SHP77 (cell line): ENCODE results near the gene WNT4.

Source experiments
- DNase-seq, 2 experiments: peaks; one replicate each; lab custom pipeline; 2025; lab: John Stamatoyannopoulos, UW

Gene WNT4

DNA sequence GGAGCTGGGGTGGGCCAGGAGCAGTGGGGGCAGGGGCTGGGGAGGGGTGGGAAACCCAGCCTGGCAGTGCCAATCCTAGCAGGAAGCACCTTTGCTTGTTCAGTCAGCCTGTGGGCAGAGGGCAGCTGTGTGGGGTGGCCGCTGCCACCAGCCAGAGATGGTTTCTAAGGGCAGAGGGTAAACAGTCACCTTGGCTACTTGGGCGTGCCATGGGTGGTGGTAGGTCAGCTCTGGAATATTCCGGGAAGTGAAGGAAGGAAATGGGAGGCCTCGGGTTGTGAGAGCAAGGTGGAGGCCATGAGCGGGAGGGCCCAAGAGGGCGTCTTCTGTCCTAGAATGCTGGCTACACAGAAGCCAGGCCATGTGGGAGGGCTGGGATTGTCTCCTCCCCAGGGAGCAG lies 20.7 kb upstream of the WNT4 start:
- DNase-seq: no peak

DNA sequence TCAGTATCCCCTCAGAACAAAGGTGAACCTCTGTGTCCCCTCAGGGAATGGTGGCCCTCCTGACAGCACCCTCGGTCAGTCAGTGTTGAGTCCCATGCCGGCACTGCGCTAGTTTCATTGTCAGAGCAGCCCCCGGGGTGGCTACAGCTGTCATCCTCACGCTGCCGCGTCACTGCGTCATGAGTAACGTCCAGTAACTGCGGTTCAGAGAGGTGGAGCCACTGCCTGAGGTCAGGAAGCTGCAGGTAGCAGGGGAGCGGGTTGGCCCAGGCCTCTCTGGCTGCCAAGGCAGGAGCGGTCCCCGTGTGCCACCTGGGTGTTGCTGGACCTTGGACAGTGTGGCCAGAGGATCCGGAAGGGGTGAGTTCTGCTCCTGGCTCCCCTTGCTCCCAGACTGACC lies 20.2 kb upstream of the WNT4 start:
- DNase-seq: peak; percentile 55 to 86

DNA sequence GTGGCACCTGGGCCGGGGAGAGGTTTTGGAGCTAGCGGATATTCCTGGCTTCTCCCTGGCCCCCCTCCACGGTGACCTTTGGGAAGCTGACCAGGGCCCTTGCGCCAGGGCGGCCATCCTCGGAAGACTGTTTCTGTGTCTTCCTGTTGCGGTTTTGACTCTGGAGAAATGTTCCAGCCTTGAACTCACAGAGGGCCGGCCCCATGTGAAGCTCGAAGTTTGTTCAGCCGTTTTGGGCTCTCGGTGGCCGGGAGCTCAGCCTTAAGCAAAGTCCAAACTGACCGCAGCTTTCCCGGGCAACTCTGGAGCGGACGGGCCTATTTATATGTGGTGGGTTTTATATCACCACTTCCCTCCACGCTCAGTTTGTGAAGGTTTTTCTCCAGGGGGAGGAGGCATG lies 17.0 kb upstream of the WNT4 start:
- DNase-seq: no peak

DNA sequence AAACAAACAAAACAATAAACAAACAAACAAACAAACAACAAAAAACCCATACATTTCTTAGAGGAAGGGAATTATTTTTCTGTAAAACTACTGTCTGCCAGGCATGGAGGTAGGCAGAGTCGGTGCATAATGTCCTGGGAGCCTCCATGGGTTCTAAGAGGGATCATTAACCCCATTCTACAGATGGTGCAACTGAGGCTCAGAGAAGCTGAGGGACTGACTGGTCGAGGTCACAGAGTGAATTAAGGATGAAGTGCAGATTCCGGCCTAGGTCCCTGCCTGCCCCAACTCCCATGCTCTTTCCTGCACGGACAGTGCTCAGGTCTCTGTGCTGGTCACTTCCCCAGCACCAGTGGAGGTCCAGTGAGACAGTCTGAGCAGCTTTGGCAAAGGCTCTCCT lies 15.8 kb upstream of the WNT4 start:
- no peak for DNase-seq

DNA sequence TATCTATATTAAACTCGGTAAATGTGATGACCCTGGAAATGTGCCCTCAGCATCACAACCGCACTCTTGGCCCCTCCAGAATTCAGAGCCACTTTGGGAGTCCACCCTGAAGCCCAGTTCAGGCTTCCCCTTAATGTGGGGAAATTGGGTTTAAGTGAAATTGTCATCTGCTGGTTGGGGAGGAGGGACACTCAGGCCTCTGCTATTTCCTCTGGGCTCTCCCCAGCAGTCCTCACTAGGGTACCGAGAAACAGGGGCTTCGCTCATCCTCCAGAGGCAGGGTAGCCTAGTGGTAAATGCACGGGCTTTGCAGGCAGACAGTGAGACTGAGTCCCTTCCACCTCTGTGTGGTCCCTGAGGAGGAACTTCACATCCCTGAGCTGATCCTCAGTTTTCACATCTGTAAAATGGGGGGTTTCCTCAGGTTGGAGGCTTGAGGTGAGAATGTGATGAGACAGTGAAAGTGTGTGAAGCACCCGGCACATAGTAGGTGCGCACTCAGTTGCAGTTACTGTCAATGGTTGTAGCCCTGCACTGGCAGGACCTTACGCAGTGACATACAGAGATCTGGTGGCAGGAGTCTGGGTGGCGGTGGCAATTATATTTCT lies 14.6 kb upstream of the WNT4 start:
- DNase-seq: no peak

DNA sequence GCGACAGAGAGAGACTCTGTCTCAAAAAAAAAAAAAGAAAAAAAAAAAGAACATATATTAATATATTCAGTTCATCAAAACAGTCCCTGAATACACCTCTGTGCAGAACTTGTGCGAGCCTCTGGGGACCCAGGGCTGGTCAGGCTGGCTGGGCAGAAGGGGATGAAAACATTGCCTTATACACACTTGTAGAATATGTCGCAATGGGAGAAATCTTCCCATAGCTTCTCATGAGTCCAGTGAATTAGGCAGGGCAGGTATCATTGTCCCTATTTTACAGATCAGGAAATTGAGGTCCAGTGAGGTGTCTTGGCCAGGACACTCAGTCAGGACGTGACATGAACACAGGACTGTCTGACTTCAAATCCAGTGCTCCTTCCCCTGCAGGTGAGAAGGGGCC lies 12.6 kb upstream of the WNT4 start:
- no peak for DNase-seq

DNA sequence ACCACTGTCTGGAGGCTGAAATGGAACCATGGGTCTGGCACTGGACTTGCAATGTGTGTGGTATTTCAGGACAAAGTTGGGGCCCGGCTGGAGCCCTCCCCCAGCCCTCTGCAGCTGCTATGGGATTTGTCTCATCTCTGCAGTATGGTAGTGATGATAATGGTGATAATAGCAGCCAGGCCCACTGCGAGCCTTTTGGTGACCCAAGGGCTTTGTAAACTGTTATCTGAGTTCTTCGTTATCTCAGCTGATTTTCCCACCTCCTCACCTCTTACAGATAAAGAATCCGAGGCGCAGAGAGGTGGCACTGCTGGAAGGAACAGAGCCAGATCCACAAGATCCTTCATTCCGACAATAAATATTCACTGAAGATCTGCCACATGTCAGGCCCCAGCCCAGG lies 11.7 kb upstream of the WNT4 start:
- DNase-seq: no peak

DNA sequence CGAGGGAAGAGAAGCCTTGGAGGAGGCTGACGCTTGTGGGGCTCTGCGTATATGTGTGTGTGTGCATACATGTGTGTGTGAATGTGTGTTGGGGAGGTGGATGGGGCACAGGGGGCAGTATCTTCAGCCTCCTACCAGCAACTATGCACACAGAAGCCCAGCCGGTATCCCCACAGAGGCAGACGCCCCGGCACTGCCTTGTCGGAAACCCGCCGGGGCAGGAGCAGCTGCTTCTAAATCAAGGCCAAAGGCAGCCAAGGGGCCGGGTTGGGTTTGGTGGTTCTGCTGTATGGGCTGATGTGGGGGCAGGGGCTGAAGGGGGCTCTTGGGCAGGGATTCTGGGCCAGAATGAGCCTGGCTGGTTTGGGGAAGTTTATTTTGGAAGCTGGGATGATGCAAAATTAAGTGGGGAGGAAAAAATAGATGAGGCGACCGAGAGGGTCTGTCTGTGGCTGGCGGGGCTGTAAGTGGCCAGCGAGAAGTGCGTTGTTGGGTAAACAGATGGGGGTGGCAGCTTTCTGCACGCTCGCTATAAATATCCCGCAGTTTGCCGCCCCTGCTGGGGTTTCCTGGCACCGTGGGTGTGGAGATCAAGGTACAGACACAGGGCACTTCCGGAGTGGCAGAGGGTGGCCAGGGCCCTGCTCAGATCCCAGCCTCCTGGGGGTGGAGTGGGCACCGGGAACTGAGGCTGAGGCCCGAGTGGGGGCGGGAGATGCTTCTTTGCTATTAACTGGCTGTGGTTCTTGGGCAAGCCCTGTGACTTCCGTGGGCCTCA lies 11.0 kb upstream of the WNT4 start:
- peak in 1 of 2 experiments; percentile 49 for DNase-seq

DNA sequence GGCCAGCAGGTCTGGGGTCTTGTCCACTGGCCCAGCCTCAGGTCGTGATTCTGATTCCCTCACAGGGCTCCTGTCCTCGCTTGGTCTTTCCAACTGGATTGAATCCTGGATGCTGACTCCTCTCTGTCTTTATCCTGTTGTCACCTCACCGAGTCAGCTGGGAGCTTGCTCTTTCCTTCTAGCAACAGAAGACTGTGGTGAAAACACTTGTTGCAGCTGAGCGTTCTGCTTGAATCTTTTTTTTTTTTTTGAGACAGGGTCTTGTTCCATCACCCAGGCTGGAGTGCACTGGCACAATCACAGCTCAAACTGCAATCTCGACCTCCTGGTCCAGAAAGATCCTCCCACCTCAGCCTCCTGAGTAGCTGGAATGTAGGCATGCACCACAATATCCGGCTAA lies 8.0 kb upstream of the WNT4 start:
- DNase-seq: no peak

DNA sequence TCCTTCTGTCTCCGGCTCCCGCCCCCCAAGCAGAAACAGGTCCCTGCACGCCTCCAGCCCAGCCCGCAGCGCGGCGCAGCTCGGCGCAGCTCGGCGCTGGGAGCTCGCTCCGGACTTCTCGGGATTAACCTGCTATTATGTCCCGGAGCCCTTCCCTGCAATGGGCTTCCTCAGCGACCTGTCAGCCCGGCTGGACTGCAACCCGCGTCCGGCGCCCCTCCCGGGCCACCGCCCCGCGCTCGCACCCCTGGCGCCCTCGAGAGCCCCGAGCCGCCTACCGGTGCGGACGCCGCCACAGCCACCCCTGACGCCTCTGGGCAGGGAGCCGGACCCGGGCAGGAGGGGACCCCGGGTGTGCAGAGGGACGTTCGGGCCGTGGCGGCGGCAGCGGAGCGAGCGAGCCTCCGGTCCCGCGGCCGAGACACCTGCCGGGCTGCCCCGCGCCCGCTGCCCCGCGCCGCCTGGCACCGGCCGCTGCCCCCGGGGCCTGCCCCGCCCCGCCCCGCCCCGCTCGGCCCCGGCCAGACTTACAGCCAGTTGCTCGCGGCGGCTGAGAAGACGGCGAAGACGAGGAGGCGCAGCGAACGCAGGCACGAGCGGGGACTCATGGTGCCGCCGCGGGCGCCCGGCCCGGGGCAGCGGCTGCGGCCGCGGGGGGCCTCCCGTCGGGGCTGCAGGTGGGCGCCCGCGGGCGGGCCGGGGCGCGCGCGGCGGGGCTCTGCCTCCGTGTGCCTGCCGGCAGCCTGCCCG lies 407 bp downstream of the WNT4 start:
- no peak for DNase-seq

DNA sequence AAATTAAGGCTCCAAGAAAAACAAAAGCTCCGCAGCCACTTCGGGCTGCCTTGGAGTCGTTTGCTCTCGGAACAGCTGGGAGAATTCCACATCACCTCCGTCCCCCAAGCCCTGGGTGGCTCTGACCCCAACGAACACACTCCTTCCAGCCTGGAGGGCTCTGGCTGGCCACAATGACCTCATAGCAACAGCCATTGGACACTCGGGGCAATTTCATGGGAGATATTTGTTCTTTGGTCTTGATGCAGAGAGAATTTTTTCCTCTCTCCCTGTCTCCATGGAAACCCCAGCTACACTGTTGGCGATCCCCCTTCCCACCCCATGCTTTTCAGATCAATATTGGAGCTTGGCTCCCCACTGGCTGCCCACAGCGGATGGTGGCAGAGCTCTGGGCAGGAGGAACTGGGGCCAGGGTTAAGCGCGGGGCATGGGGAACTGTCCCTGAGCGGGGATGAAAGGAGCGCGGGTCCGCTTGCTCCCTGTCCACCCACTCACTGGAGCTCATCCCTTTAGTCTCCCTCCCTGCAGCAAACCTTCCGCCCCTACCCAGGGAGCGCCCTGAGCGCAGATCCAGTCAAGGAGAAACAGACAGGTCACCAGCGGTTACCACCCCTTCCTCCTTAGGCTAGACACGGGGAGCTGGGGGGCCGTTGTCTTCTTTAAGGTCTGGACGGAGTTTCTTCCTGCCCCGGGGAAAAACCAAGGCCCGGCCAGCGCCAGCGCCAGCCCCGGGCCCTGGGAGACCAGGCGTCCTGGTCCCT lies 1.2 kb downstream of the WNT4 start:
- DNase-seq: no peak

DNA sequence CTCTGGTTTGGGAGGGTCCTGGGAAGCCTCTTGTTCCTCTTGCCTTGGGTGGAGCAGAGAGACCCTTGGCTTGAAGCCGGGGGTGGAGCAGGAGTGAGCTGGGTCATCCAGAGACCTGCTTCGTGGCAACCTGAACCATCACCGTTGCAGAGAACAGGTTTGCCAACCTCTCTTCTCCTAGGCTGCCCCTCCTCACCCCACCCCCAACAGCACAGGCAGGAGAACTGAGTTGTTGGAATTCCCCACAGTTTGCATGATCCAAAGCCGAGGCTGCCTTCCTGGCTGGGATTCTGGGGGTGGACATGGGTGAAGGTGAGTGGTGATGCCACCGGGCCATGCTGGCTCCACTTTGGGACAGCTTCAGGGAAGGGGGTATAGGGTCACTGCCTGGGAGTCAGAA lies 2.2 kb downstream of the WNT4 start:
- no peak for DNase-seq

DNA sequence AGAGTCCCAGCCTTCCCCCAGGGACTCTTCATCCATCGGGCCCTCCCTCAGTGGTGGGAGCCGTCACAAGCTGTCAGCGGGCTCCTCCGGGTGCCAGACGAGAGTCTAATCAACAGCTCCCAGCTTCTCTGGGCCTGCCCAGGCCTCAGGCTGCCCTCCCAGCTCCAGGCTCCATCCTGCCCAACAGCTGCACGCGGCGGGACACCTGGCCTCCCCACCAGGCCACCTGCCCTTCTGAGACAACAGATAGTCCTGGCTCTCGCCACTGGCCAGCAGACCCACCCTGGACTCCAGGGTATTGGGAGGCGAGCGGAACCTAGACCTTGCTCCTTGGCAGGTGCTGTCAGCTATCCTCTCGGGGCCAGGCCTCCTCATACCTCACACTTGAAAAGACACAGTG lies 3.1 kb downstream of the WNT4 start:
- DNase-seq: peak; percentile 80 to 82

DNA sequence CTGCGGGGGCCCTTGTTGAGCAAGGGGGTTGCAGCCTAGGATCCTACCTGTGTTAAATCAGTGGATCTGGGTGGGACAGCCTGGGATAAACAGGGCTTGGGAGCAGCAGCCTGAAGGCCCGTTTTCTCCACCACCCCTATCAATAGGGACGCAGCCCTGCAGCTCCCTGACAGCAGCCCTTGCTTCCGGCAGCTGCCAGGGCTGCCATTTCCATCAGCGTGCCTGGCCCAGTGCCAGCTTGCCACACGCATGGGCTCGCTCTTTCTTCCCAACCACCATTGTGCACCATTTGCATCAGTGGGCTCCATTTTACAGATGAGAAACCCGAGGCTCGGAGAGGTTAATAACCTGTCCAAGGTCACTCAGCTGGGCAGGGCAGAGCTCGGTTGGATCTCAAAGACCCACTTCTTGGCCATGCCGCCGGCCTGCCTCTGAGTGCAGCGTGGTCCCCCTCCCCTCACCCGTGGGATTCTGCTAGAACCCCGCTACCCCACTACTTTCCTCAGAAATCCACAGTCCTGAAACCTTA lies 3.8 kb downstream of the WNT4 start:
- peak; percentile 62 to 72 for DNase-seq

DNA sequence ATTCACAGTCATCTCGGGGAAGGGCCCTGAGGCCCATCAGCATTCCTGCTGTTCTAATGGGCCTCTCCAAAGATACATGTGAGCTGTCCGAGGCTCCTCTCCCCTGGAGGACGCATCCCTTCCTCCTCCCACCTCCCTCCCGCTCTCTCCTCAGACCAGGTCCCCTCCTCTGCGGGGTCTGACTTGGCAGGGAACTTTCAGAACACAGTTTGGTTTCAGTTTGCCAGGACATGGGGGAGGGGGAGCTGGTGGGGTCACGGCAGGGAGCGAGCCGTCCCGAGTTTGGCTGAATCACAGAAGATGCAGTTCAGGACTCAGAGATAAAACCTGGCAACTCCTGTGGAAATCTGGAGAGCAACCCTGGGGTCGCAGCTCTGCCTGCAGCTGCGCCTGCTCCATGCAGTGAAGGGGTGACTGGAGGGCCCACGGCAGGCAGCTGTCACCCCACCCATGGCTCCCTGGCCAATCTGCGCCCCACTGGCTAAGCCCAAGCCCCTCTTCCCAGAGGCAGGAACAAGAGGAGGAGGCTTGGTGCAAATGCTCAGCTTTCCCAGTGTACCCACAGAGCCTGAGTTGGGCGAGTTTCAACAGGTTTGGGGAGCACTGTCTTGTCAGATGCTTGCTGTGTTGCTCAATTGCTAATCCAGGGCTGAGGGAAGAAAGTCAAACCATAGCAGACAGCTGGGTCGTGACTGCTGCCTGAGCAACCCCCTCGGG lies 5.7 kb downstream of the WNT4 start:
- no peak for DNase-seq

DNA sequence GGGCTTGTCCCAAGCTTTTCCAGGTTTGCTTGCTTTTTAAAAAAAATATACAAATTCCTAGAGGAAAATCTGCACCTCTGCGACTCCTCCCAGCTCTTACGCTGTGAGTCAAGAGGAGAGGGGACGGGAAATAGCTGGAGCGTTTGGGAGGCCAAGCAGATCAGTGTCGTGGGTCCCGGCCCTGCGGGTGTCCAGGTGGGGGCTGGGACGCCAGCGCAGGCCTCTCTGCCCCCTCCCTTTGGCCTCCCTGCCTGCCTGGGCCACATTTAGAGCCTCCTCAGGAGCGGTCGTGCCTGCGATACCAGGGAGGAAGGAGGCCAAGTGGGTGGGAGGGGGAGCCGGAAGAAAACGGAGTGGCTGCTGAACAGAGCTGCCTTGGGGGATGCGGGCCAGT lies 9.0 kb downstream of the WNT4 start:
- no peak for DNase-seq

DNA sequence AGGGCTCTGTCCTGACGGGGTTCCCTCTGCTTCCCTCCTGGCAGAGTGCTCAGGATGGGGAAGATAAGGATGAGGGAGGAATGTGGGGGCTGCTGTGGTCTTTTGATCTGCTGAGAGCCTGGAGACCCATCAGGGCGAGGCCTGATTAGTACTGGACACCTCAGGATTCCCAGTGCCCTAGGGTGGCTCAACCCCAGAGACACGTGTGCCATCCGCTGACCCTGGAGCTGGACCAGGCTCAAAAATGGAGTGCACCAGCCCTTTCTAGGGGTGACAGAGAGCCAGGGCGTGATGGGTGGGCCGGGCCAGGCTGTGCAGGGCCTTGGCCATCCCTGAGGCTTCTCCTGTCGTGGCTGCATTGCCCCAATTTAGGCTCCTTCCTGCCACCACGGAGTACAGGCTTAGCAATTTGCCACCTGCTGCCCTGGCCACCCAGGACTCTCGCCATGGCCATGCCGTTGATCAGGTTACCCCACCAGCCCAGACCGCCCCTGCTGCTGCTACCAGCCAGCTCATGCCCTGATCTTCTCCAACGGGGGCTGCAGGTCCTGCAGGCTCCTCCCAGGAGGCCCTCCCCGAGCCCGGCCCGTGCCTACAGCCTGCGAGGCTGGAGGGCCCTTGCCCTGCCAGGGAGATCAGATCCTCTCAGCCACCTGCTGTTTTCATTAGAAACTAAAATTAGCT lies 9.5 kb downstream of the WNT4 start:
- peak in 1 of 2 experiments; percentile 53 for DNase-seq

DNA sequence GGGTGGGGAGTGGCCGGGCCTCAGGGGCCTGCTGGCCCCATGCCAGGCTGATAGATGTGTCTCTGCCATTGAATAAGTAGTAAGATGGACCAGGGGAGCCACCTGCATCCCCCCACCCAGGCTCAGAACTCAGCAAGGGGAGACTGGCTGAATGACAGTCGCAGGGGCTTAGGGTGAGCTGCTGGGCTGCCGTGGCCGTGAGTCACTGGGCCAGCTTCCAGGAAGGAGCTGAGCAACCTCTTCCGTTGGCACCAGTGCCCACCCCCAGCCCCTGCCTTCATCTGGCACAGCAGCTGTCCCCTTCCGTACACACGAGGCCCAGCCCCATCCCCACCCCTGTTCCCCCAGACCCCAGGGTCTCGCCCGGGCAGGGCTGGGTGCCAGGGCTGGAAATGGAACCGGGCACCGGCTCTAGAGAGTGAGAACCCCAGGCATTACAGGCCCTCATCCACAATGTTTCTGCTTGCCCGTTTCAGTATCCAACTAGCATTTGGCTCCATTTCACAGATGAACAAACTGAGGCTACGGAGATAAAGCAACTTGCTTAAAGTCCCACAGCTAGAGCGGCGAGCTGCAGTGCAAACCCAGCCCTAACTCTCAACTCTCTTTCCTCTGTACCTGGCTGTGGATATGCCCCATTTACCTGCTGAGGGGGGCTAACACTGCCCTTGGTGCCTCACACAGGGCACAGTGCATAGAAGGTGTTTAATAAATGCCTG lies 10.2 kb downstream of the WNT4 start:
- DNase-seq: peak in 1 of 2 experiments; percentile 21

DNA sequence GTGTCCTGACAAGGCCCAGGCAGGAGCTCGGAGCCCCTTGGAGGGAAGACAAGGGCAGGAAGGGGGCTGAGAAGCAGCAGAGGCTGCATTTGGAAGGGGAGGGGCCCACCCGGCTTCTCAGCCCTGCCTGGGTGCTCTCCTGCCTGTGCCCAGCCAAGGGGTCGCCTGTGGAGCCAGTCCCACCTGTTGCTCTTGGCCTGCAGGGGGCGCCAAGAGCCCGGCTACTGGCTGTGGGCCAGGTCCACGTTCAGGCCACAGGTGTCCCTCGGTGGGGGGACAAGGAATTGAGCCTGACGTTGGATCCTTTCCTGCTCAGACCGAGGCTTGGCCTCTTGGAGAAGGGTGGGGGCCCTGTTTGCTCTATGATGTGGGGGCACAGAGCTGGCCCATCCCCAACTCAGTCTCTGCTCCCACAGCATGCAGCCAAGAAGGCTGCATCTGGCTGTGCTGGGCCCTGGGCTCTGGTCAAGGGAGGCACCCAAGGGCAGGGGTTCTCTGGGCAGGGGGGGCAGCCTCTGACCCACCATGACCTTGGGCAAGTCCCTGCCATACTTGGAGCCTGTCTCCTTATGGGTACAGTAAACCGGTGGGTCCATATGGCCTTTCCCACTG lies 10.9 kb downstream of the WNT4 start:
- DNase-seq: peak; percentile 15 to 46

DNA sequence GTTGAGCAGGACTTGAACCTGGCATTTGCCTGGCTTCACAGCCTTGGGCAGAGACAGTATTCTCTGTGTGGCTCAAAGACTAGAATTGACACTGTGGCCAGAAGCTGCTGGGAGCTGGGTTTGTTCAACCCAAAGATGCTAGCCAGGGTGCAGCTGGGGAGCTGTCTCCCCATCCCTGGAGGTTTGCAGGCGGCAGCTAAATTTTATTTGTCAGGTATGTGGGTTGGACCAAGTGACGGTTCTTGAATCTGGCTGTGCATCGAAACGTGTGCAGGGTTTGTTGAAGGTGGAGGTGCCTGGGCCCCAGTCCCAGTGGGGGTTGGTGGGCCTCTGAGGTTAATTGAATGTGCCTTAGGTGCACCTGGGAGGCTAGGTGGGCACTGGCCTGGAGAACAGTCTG lies 11.8 kb downstream of the WNT4 start:
- no peak for DNase-seq
